Activated CD4-positive, alpha-beta T cell treated with anti-CD3 and anti-CD28 coated beads, Interleukin-2, amount 50 U/mL, for 48 hours (primary cell): ENCODE data around the gene CERK.

Experiments used
- DNase-seq, 2 experiments: peaks; one replicate each; pipeline ENCODE4 v3.0.0-alpha.2; 2020

The CERK gene

DNA sequence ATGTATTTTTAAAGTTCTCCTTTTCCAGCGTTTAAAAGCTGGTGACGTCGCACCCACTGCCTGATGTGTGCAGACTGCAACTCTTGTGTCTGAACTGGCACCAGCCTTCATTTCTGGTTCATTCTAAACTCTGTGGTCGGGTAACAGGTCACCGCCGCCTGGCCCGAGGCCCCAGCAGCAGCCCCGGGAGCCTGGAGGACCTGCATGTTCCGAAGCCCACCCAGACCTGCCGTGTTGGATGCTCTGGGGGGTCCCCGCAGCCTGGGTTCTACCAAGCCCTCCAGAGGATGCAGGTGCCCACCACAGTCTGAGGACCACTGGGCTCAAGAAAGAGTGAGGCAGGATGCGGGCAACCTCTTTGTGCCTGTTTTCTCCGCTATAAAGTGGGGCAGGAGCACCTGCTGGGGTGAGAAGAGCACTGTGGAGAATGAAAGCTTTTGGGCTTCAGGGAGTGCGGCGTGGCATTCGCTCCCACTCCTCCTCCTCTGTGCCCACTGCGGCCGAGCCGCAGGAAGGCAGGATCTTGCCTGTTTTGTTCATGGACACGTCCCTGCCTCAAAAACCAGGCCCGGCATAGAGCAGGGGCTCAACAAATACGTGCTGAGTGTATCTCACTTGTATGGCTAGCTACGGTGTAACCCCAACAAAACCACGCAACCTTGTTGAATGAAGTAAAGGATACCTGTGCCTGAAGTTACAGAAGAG, 40.1 kb downstream of the CERK start:
- no peak for DNase-seq

DNA sequence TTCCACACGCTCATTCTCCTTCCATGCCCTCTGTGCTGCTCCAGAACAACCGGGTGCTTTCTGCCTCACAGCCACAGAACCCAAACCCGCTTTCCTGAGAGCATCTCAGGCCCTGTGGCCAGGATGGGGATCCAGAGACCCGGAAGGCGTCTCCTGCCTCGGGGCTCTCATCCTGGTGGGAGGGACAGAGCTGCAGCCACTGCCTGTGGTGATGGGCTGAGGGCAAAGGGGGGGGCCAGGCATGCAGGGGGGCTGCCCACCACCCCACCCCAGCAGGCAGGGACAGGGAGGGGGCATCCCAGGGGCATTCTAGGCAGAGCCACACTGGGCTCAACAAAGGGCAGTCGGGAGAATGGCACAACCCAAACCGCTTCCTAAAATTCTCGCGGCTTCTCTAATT, 41.4 kb downstream of the CERK start:
- DNase-seq = no peak

- no peak for DNase-seq
Measured at GRCh38 chr22:46696229-46696518, 41.9 kb downstream of the CERK start.

DNA sequence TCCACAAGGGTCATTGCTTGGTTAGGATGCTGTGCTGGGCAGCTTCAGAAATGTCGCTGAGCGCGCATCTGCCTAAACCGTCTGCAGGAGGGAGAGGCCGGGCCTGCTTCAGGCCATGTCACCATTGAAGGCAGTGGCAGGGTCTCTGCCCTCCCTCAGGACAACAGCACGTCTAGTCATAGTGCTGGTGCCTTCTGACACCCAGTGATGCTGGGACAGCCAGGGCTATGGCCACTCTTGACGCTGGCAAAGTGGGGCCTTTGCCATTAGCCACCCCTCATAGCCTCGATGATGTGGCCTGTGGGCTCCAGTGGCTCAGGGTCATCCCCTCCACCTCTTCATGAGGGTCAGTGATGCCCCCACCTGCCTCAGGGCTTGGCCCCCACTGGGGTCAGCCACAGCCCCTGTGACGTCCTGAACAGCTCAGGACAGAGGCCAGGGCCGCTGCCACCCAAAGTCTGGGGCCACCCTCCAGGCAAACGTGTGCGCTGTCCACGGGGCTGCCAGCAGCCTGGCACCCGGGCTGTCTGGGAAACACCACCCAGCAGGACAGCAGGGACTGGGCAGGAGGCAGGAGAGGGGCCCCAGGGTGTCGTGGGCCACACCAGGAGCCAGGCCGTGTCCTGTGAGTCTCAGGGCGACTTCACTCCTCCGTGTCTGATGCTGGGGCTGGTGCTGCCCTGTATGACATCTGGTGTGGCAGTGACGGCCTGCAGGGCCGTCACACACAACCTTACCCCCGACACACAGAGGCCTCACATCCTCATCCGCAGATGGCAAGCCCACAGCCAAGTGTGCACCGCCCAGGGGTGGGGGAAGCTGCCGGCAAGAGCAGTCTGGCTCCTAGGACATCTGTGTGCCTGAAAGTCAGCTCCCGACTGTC, 42.5 kb downstream of the CERK start:
- DNase-seq = no peak

DNA sequence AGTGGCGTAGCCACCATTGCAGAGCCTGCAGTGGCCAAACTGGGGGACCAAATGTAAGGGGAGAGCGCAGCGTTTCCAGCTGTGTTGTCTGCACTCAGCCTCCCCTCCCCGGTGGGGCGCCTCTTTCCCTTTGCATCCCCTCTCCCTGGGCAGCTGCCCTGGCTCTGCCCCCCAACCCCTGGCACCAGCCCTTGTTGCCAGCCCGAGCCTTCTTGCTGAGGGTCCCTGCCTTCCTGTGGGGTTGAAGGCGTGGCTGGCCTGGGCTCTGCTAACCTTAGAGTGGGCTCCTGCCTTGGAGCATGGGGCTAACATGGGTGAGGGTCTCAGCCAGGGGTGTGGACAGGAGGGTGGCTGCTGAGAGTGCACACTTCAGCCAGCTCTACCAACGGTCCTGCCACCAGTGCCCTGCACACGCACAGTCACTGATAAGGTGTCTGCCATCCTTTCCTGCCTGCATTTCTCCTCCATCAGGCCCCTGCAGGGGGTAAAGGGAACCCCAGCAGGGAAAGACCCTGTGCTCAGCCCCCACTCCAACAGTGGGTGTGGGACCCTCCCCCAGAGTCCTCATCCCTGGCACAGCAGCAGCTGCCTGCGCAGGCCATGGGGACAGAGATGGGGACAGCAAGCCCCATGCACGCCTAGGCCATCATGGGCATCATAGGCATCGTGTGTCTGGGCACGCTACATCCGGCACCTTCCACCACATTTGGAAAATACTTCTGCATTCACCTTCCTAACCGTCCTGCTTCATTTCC, 43.5 kb downstream of the CERK start:
- DNase-seq = no peak

GRCh38 chr22:46693634-46694415, 44.2 kb downstream of the CERK start:
- no peak for DNase-seq

- DNase-seq = no peak
Measured at GRCh38 chr22:46691571-46691970, 46.5 kb downstream of the CERK start.

DNA sequence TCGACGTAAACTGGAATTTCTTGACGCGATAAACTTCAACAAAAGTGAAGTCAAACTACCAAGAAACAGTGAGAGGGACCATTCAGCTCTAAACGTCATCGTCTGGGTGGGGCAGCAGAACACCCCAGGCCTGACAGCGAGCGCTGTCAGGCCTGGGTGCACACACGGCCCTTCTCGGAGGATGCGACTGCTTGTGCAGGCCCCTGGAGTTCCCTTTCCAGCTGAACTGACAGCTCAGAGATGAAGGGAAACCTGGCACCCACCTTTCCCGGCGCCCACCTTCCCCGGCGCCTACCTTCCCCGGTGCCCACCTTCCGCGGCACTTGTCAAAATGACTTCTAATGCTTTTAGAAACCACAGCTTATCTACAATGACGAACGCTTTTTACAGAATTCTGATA, 47.9 kb downstream of the CERK start:
- DNase-seq = no peak

DNA sequence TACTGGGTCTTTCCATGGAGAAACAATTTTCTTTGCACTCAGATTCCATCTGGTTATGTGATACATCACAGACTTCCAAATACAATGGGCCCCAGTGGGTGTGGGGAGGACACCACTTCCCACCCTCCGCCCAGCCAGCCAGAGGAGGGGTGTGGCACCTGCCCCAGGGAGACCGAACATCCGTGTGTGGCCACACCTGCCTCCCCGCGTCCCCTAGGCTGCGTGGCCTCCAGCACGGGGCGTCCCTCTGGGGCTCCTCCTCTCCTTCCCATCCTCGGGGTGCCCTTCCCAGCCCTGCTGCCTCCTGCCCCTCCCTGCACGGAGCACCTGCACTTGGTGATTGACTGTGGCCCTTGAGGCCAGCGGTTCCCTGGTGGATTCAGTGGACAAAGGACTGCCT, 49.1 kb downstream of the CERK start:
- DNase-seq = no peak

- DNase-seq = no peak
Measured at GRCh38 chr22:46687460-46687859, 50.6 kb downstream of the CERK start.

DNA sequence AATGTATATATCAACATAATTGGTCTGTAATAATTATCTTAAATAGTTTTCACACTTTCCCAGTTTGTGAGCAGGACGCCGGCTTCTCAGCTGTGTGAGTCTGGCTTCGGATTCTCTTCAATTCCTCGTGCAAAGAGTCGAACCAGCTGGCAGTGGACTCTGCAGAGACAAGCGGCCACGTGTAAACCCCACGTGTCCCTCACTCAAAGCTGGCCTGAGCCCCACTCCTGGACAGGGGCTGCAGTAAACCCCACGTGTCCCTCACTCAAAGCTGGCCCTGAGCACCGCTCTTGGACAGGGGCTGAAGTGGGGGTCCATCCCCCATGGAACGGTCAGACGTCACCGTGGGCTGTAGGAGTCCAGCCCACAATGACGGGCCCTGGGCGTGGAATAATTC, 51.0 kb downstream of the CERK start:
- DNase-seq = no peak

DNA sequence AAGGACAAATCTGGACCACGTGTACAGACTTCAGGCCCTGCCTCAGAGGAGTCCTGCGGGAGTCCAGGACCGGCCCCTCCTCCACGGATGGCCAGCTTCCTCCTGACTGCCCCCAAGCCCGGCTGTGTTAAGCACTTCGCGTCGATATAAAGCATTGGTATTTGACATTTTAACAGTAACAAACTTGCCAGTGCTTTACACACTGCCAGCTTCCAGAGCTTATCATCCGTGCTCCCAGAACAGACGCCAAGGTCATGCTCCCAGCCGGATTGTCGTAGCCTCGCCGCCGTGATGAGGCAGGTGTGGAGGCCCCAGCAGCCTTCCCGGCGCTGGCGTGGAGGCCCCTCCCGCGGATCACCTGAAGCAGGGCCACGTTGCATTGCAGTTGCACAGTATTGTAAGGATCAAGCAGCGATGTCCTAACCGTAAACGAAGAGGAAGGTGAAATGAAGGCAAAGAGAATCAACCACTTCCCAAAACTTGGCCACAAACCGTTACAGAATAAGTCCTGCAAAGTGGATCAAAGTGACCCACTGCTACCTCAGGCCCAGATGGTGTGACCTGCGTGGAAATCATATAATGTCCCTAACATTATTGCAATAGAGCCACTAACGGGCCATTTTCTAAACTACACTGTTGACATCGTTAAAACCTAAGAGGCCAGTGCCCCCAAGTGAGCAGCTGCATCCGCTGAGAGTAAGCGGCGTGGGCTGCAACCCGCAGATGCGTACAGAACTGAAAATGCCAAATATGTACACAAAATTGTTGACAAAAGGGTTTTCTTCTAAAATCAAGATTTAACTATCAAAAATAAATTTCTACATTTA, 51.6 kb downstream of the CERK start:
- no peak for DNase-seq

GRCh38 chr22:46684706-46685105, 53.3 kb downstream of the CERK start:
- no peak for DNase-seq

- DNase-seq = no peak
Measured at GRCh38 chr22:46682011-46682731, 55.9 kb downstream of the CERK start.

DNA sequence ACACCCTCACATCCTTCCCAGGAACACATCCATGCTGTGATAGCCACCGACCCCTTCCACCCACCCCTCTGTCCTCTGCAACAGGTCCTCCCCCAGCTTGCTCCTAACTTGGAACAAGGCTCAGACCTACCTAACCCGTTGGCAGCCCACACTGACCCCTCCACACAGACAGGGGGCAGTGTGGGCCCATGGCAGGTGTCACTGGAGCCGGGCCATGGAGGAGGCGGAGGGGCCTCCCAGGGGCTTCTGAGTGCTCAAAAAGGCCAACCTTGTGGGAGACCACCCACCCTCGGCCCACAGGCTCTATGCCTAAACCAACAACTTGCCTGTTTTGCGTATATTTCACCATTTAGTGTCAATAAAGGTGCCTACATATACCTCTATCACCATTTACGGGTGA, 57.0 kb downstream of the CERK start:
- no peak for DNase-seq

- DNase-seq = no peak
Measured at GRCh38 chr22:46679706-46680269, 58.3 kb downstream of the CERK start.

GRCh38 chr22:46678785-46679700, 59.0 kb downstream of the CERK start:
- DNase-seq = no peak

GRCh38 chr22:46678003-46678657, 59.9 kb downstream of the CERK start:
- DNase-seq = no peak

DNA sequence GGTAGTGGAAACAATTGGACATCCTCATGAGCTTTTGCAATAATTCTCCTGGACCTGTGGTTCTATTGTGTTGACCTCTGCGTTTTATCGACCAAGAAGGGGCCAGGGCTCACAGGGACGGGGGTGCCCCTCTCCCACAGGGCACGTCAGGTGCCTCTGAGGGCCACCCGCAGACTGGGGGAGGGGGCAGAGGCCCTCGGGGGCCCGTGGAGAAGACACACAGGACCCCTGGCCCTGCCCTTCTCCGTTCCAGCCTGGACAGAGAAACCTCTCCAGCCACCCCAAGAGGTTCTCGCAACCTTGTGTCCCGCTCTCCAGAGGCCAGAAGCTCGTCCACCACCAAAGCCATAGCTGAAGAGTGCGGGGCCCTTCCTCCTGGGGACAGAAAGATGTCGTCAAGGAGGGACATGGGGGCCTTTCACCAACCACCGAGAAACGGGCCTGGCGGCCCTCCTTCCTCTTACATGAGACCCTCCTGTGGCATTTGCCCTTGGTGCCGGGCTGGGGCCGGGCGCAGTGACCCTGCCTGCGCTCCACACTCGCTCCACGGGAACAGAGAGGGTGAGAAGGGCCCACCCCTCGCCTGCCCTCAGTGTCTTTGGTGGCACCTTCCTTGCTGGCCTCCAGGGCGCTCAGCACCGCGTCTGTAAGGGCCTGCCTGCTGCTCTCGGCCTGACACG, 60.6 kb downstream of the CERK start:
- DNase-seq = no peak
